Stimulated activated CD4-positive, alpha-beta T cell treated with anti-CD3 and anti-CD28 coated beads, Interleukin-1b, Interleukin-23, amount 100 ng/mL, for 48 hours (primary cell): ENCODE measurements around the gene KIRREL3.

Experiments used
- DNase-seq: peaks from one replicate; pipeline ENCODE4 v3.0.0-alpha.2; 2020

KIRREL3 gene

DNA sequence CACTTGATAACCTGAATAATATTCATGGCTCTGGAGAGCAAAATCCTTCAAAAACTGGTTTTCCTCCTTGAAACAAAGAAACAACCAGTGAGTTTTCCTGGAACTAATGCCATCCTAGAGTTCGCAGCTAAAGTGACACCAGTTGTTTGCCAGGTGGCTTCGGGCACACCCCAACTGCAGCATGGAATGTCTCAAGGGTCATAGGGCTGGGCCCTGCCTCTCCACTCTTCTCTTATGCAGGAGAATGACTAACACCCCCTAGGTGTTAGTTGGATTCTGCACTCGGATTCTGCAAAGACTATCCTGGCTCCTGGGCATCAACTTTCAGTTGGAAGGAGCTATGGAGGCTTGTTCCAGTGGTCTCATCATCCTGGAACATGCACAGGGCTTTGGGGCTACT lies 98.8 kb downstream of the KIRREL3 start:
- DNase-seq = no peak

DNA sequence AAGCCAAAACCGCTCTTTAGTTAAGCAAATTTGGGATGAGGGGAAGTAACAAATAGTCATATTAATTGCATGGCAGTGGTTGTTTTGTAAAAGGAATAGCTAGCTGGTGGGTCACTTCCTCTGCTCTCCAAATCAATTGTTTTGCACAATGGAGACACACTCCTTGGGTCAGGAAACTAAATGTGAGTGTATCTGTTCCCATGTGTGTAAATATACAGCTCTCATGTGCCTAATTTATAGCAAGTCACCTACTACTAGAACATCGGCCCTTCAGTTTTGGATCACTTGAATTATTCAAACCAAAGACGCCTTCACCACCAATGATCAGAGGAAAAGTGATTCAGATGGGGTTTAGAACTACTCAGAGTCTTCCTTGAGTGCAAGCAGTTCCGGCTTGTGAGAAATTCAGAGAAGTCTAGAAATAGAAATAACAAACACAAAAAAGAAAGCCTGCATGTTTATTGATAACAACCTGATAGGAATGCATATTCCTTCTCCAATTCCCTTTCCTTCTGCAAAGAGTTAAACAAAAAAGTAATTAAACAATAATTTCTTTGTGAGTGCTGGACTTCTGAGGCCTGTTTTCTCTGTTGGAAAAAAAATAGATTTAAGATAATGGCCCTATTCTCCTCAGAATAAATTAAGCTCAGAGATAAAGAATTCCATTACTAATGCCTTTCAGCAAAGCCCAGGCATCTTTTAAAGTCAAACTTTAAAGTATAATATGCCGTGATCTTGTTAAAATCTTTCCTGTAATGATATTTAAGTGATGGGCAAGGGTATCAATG lies 100.4 kb downstream of the KIRREL3 start:
- no peak for DNase-seq

GRCh38 chr11:126898802-126899201 lies 101.8 kb downstream of the KIRREL3 start:
- DNase-seq = no peak

DNA sequence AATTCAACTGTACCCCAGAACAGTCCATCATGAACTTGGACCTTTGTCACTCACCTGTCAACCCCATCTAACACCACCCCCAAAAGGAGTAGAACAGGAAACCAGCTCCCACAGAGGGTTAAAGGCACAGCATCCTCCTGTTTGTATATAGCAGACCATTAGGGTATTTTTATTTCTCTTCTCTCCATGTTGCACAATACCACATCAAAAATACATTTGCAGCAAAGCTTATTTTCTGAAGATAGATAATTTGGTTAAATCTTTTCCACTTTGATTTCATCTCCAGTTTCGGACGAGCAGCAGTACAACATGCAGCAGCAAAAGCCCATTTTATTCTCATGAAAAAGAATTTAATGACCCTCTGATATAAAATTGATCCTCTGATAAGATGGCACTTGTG lies 103.1 kb downstream of the KIRREL3 start:
- no peak for DNase-seq

DNA sequence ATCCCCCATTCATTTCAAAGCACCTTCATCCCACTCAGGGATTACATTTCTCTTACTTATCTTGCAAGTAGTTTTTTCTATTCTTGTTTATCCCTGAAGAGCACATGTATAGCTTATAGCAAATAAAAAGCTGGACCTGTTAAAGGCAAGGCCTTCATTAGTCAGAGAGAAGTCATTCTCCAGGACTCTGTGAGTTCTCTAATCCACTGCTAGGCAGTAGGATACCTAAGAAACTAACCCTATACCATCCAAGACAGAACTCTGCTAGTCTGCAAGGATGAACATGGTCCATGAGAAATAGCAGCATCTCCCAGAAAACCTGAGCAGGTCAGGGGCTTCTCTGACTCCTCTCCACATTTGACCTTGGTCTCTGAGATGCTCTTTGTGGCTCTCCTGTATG lies 104.5 kb downstream of the KIRREL3 start:
- DNase-seq = no peak

DNA sequence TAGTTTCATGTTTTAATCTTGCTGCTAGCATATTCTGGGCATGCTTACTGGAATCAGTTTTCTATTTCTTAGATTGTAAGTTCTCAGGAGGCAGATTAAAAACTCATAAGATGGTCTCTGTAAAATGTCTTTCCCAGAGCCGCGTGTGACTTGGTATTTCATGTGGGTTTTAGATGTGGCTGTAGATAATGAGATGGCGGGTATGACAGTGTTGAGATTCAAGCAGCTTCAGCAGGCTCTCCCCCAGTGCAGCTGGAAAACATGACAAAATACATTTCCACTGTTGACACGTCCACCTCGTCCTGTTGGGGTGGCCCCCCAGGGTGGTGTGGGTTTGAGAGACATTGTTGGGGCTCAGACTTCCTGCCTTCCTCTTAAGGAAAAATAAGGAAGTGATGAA lies 106.8 kb downstream of the KIRREL3 start:
- no peak for DNase-seq

DNA sequence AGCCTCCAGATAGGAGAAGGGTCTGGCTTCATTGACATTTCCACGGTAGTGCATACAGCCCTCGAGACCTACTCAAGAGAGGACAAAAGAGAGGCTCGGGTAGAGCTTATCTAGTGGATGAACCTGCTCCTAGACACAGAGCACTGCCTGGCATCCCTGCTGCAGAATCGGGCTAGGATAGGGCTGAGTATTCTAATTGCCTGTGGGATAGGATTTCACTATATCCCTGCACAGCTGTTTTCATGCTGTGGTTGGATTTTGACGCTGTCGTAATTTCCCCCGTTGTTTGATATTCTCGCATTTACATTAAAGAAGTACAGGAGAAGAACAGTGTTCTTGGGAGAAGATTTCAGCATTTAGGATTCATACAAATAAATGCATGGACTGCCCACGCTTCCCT lies 107.8 kb downstream of the KIRREL3 start:
- DNase-seq = no peak

- no peak for DNase-seq
Observed at GRCh38 chr11:126891556-126892217, 108.9 kb downstream of the KIRREL3 start.

GRCh38 chr11:126890561-126890960 lies 110.0 kb downstream of the KIRREL3 start:
- no peak for DNase-seq

GRCh38 chr11:126888115-126888712 lies 112.4 kb downstream of the KIRREL3 start:
- DNase-seq = no peak

DNA sequence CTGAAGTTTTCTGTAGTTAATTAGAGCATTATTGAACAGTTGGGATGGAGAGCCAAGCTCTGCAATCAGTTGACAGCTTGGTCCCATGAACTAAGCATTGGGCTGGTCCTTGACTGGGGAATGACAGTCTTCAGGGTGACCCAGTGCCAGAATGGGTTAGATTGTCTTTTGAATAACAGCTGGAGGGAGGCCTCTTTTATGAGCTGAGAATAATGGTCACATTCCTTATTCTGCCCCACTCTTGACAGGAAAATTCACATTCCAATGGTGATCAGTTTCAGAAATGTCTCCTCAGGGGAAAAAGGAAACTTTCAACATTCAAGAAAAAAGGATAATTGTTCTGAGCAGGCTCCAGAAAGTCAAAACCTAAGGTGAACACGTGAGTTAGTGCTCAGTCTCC lies 113.9 kb downstream of the KIRREL3 start:
- no peak for DNase-seq

GRCh38 chr11:126886085-126886484 lies 114.5 kb downstream of the KIRREL3 start:
- no peak for DNase-seq

GRCh38 chr11:126884594-126884993 lies 116.0 kb downstream of the KIRREL3 start:
- DNase-seq = no peak

- DNase-seq = no peak
Observed at GRCh38 chr11:126884192-126884591, 116.4 kb downstream of the KIRREL3 start.

GRCh38 chr11:126880872-126881271 lies 119.7 kb downstream of the KIRREL3 start:
- DNase-seq = no peak

- no peak for DNase-seq
Observed at GRCh38 chr11:126879516-126879915, 121.1 kb downstream of the KIRREL3 start.

- no peak for DNase-seq
Observed at GRCh38 chr11:126878913-126879482, 121.6 kb downstream of the KIRREL3 start.

DNA sequence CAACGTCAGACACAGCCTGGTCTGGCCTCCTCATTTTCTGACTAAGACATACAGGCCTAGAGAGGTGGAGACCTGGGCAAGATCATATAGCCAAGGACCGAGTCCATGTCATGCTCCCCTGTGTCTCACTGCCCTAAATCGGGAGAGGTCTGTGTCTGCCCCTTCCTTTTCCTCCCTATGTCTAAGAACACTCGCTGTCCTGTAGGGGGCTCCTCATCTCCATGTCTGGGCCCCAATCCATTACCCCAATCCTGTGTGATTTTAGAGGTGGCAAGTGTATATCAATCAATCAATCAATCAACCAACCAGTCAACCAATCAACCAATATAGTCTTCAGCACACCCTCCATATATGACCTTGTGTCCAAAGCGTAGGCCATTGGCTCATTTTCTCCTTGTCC lies 125.7 kb downstream of the KIRREL3 start:
- DNase-seq = no peak

DNA sequence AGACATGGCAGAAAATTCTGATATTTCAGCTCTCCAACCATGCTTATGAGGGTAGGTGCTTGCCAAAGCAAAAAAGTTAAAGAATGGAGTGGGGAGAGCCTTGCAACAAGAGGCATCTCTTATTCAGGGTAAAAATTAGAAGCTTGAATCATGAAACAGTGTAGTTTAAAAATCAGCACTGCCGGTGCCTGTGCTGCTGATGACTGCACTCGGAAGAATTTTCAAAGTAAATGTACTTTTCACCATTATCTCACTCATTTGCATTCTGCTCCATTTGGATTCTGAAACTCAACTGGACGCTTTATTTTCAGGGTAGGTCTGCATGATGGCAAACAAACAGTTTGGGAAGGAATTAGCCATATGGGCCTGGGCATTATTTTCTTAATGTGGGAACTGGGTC lies 126.3 kb downstream of the KIRREL3 start:
- DNase-seq = no peak

DNA sequence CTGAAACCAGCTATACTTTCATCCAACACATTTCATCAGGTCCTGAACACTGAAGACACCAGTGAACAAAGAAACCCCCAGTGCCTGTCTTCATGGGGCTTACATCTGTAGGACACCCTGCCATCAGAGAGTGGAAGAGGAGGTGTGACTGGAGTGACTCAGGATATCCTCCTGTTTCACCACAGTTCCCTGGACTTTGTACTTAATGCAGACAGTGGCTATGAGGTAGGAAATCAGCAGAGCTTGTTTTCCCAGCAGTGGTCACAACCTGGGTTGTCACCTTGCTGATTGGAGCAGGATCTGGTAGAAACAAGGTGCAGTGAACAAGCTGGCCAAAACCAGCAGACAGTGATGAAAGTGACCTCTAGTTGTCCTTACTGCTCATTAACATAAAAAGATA lies 128.8 kb downstream of the KIRREL3 start:
- no peak for DNase-seq

DNA sequence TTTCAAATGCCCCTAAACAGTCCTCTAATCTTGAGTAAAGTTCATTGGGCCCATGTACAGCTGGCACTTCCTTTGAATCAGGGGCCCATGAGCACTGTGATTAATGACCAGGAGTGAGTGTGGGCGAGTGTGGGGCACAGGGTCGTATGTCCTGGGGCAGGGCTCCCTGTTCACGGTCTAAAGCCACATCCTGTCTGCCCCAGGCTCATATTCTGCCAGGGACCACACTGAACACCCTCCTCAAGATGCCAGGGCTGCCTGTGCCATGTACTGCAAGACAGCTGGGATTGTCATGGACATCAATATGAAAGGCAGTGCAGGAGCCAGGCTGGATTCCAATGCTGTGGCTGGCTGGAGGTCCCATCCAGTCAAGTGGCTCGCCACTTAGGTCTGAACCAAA lies 130.5 kb downstream of the KIRREL3 start:
- no peak for DNase-seq

GRCh38 chr11:126868741-126869140 lies 131.8 kb downstream of the KIRREL3 start:
- DNase-seq = no peak

DNA sequence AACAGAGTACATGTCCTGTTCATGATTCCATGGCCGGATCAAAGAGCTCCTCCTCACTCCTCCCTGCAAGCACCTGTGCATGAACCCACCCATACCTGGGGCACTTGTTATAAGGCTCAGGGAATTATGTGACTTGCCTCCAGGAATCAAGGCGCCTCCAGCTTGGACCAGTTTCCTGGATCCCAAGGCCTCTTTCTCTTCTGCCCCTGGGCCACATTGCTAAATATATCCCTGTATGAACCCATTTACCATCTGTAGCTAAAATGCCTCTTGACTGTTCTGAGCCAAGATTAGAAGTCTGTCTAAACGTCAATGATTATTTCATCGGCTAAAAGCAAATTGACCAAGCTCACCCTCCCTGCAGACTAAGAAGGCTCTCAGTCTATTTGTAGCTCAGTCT lies 135.6 kb downstream of the KIRREL3 start:
- DNase-seq = no peak
